Measurements from ENCODE around the gene BTLA. TPM values are rescaled to one million over a fixed set of nuclear protein-coding genes. Genes with fewer than 3 reads are reported as not detected.

The BTLA gene
- total and polyA plus RNA-seq, 10 of the 15 experiments (the other 5 are each of a cell fraction or from before 2014, with no cell fraction given), result 55.4 to 134 (median 84.2) TPM

GRCh38 chr3:112489674-112490479 lies 9.4 kb downstream of the BTLA start (continued):
- TF ChIP-seq SREBF1 (IDR thresholded peaks at IDR 0.05; ENCODE audit: low read length) (no peak), SUZ12 (IDR thresholded peaks at IDR 0.05; ENCODE audit: unreplicated experiment) (no peak), SP1 (IDR thresholded peaks at IDR 0.05; ENCODE audit: low read depth, low read length) (no peak), NR2C1 (IDR thresholded peaks at IDR 0.05) (no peak), PML (IDR thresholded peaks at IDR 0.05; ENCODE audit: low read length) (peak; percentile 55; the same call in 1 of the 2 replicates), STAT3 (IDR thresholded peaks at IDR 0.05; ENCODE audit: low read depth, low read length) (no peak), ZBTB4 (CRISPR knock-in tag; IDR thresholded peaks at IDR 0.05) (no peak), TCF12 (IDR thresholded peaks at IDR 0.05; ENCODE audit: low read depth, low read length) (peak; percentile 70; the same call in 1 of the 2 replicates), RUNX3 (IDR thresholded peaks at IDR 0.05; ENCODE audit: low read length) (peak; percentile 98), BACH1 (IDR thresholded peaks at IDR 0.05; ENCODE audit: borderline replicate concordance) (no peak), RELA (IDR thresholded peaks at IDR 0.05; ENCODE audit: borderline replicate concordance, partially characterized antibody) (peak; percentile 75), BMI1 (IDR thresholded peaks at IDR 0.05; ENCODE audit: borderline replicate concordance) (peak; percentile 10; the same call in 1 of the 2 replicates), POLR2AphosphoS2 (IDR thresholded peaks at IDR 0.05; ENCODE audit: low read depth, low read length) (0 out of 2 replicates have a peak, but pooled peaks have one; percentile 38), RAD51 (IDR thresholded peaks at IDR 0.05) (0 out of 2 replicates have a peak, but pooled peaks have one; percentile 11), CUX1 (IDR thresholded peaks at IDR 0.05; ENCODE audit: insufficient replicate concordance, low read depth, low read length) (peak; percentile 86), IRF4 (IDR thresholded peaks at IDR 0.05; ENCODE audit: low read depth, low read length) (peak; percentile 80), CHD1 (IDR thresholded peaks at IDR 0.05; ENCODE audit: low read depth, low read length) (no peak)
- TF ChIP-seq, protein P1, sequence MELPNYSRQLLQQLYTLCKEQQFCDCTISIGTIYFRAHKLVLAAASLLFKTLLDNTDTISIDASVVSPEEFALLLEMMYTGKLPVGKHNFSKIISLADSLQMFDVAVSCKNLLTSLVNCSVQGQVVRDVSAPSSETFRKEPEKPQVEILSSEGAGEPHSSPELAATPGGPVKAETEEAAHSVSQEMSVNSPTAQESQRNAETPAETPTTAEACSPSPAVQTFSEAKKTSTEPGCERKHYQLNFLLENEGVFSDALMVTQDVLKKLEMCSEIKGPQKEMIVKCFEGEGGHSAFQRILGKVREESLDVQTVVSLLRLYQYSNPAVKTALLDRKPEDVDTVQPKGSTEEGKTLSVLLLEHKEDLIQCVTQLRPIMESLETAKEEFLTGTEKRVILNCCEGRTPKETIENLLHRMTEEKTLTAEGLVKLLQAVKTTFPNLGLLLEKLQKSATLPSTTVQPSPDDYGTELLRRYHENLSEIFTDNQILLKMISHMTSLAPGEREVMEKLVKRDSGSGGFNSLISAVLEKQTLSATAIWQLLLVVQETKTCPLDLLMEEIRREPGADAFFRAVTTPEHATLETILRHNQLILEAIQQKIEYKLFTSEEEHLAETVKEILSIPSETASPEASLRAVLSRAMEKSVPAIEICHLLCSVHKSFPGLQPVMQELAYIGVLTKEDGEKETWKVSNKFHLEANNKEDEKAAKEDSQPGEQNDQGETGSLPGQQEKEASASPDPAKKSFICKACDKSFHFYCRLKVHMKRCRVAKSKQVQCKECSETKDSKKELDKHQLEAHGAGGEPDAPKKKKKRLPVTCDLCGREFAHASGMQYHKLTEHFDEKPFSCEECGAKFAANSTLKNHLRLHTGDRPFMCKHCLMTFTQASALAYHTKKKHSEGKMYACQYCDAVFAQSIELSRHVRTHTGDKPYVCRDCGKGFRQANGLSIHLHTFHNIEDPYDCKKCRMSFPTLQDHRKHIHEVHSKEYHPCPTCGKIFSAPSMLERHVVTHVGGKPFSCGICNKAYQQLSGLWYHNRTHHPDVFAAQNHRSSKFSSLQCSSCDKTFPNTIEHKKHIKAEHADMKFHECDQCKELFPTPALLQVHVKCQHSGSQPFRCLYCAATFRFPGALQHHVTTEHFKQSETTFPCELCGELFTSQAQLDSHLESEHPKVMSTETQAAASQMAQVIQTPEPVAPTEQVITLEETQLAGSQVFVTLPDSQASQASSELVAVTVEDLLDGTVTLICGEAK (IDR thresholded peaks at IDR 0.05; ENCODE audit: borderline replicate concordance), result no peak
